ENCODE data around the gene GIN1.
"Not testable (repeated sequence)": the region's sequence is repeated elsewhere in the genome, so short reads cannot be mapped to it uniquely, and the experiment has no call there.

The GIN1 gene, protein sequence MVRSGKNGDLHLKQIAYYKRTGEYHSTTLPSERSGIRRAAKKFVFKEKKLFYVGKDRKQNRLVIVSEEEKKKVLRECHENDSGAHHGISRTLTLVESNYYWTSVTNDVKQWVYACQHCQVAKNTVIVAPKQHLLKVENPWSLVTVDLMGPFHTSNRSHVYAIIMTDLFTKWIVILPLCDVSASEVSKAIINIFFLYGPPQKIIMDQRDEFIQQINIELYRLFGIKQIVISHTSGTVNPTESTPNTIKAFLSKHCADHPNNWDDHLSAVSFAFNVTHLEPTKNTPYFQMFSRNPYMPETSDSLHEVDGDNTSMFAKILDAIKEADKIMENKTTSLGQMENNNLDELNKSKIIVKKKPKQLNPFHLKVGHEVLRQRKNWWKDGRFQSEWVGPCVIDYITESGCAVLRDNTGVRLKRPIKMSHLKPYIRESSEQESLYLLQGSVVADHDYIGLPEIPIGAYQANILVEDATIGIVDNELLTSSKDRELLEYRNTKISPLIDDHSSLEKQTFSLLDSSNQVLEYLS

DNA sequence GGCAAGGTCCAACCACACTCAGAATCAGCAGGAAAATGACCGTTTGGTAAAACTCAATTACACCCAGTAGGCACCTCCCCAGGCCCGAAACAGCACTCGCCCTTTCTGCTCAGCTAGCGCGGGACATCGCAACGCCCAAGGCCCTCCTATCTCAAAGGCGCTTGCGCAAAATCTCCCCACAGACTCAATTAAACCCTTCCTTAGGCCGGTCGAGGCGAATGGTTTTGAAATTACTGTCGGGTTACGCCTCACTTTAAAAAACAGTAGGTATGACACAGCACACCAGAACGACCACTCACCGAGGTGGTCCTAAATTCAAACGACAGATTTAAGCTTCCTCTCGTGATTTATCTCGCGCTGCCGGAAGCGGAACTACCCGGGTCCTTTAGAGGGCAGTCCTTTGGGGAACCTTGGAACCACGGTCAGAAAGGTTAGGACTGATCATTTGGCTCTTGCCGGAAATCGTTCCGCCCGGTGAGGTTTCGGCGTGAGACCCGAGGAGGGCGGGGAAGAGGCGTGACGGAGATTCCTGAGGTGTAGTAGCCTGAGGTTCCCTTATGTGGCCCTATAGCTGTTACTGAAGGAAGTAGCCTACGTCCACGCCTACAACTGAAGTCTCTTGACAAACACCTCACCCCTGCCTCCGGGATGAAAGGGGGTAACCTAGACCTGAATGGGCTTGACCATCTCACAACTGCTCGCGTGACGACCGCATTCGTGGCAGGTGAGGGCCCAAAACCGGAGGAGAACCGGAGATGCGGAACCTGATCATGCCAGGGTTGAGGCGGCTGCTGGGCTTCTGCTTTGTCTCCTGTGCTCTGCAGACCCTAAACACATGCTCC, at the start of gene GIN1, which contains the start of gene PPIP5K2:
TSS of gene GIN1 (minus strand) at position 374 of the 842 bp plus-strand sequence. CDS start 11,431 bp downstream, outside the sequence.
TSS of gene PPIP5K2 (plus strand) at position 537 of the 842 bp plus-strand sequence. CDS start 9,289 bp downstream, outside the sequence.
- peak; percentile 88 to 99 for DNase-seq (ENCODE audit: low spot score in 2 of 2)

DNA sequence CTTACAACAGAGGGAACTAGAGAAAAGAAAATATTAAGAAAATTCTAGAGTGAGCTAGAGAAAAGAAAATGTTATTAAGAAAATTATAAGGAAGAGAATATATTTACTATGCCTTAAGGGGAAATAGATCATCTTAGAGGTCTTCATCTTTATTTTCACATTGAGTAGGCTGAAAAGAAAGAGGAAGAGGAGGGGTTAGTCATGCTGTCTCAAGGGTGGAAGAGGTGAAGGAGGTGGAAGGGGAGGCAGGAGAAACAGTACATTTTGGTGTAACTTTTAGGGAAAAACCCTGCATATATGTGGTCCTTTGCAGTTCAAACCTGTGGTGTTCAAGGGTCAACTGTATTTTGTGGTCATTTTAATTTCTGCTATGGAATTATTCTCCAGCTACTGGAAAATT, 46.8 kb upstream of the GIN1 start:
- no peaks in the 10 kb centered on the region for H3K4me1 Mint-ChIP-seq
- H3K36me3 Mint-ChIP-seq = peaks cover 53% of the 10 kb centered on the region
- DNase-seq (ENCODE audit: low spot score in 2 of 2) (no peak), ATAC-seq (no peak)
- no peak overlapping the region for H3K4me3 Mint-ChIP-seq
- H3K27ac Mint-ChIP-seq = no peak overlapping the region
- H3K9me3 Mint-ChIP-seq = no peaks in the 10 kb centered on the region

More for the DNA sequence above, at the start of gene GIN1, which contains the start of gene PPIP5K2:
- Mint-ChIP-seq H3K36me3 (peaks cover 10% of the 10 kb centered on the region), H3K4me3 (peak within 1 kb of the TSS; percentile 92), H3K9me3 (no peaks in the 10 kb centered on the region), H3K27ac (peak within 1 kb of the TSS; percentile 98), H3K4me1 (peaks cover 29% of the 10 kb centered on the region)
- peak; percentile 96 for ATAC-seq

- ATAC-seq = no peak
- H3K27ac Mint-ChIP-seq = no peak overlapping the region
- no peak for DNase-seq (ENCODE audit: low spot score in 2 of 2)
- H3K4me1 Mint-ChIP-seq = no peaks in the 10 kb centered on the region
- peaks cover 56% of the 10 kb centered on the region for H3K36me3 Mint-ChIP-seq
- no peaks in the 10 kb centered on the region for H3K9me3 Mint-ChIP-seq
- H3K4me3 Mint-ChIP-seq = no peak overlapping the region
Measured at GRCh38 chr5:103151156-103151555, 31.2 kb upstream of the GIN1 start.

DNA sequence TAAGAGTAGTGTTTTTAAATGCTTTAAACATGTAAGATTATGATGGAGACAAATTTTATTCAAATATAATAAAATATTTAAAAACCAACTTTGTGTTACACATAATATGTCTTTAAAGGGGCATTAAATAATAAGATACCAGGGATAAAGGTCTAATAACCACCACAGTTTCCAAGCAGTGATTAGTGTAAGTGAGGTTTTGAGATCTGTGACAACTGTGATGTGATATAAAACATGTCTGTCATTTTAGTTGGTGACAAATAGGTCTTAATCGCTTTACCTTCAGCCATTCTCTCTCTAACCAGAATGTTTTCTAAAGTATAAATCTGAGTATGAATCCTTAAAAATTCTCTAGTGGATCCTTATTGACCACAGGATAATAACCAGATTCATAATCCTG, 28.3 kb upstream of the GIN1 start:
- H3K4me3 Mint-ChIP-seq = no peak overlapping the region
- DNase-seq (ENCODE audit: low spot score in 2 of 2) = no peak
- H3K4me1 Mint-ChIP-seq = no peaks in the 10 kb centered on the region
- ATAC-seq = no peak
- H3K27ac Mint-ChIP-seq = no peak overlapping the region
- peaks cover 27% of the 10 kb centered on the region for H3K36me3 Mint-ChIP-seq
- H3K9me3 Mint-ChIP-seq = no peaks in the 10 kb centered on the region

- Mint-ChIP-seq H3K27ac (no peak overlapping the region), H3K9me3 (no peaks in the 10 kb centered on the region), H3K4me3 (no peak overlapping the region), H3K36me3 (peaks cover 14% of the 10 kb centered on the region), H3K4me1 (no peaks in the 10 kb centered on the region)
- ATAC-seq = no peak
- DNase-seq (ENCODE audit: low spot score in 2 of 2) = no peak
Measured at GRCh38 chr5:103145196-103145595, 25.3 kb upstream of the GIN1 start.

- not testable (repeated sequence) for H3K4me1 Mint-ChIP-seq; DNase-seq (ENCODE audit: low spot score in 2 of 2); ATAC-seq; H3K4me3 Mint-ChIP-seq; H3K9me3 Mint-ChIP-seq; H3K27ac Mint-ChIP-seq
- H3K36me3 Mint-ChIP-seq = peaks cover 35% of the 10 kb centered on the region
Measured at GRCh38 chr5:103142132-103142531, 22.2 kb upstream of the GIN1 start.

DNA sequence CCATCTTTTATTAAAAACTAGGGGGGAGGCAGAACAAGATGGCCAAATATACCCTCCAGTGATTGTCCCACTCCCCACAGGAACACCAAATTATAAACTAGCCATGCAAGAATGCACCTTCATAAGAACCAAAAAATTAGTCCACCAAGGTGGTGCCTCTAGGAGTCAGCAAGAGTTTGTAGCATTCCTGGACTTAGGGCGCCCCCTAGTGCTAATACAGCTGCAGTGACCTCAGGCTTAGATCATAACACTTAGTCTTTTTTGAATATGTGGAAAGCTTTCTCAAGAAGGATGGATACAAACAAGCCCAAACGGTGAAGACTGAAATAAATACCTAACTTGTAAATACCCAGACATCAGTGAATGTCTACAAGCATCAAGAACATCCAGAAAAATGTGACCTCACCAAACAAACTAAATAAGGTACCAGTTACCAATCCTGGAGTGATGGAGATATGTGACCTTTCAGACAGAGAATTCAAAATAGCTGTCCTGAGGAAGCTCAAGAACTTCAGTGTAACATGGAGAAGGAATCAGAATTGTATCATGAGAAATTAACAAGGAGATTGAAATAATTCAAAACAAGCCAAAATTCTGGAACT, 19.4 kb upstream of the GIN1 start:
- ATAC-seq (peak; percentile 90), DNase-seq (ENCODE audit: low spot score in 2 of 2) (peak; percentile 65 to 83)
- Mint-ChIP-seq H3K4me1 (peaks cover 4% of the 10 kb centered on the region), H3K27ac (no peak overlapping the region), H3K4me3 (no peak overlapping the region), H3K9me3 (no peaks in the 10 kb centered on the region), H3K36me3 (peaks cover 54% of the 10 kb centered on the region)

- Mint-ChIP-seq H3K4me3 (no peak overlapping the region), H3K4me1 (peaks cover 5% of the 10 kb centered on the region), H3K9me3 (no peaks in the 10 kb centered on the region), H3K27ac (no peak overlapping the region), H3K36me3 (peaks cover 55% of the 10 kb centered on the region)
- ATAC-seq = no peak
- DNase-seq (ENCODE audit: low spot score in 2 of 2) = no peak
Measured at GRCh38 chr5:103138202-103138690, 18.3 kb upstream of the GIN1 start.

- Mint-ChIP-seq H3K36me3 (peaks cover 50% of the 10 kb centered on the region), H3K9me3 (no peaks in the 10 kb centered on the region), H3K4me1 (peaks cover 10% of the 10 kb centered on the region), H3K4me3 (no peak overlapping the region), H3K27ac (no peak overlapping the region)
- ATAC-seq = no peak
- no peak for DNase-seq (ENCODE audit: low spot score in 2 of 2)
Measured at GRCh38 chr5:103135461-103135860, 15.5 kb upstream of the GIN1 start.

GRCh38 chr5:103133231-103133630, 13.3 kb upstream of the GIN1 start:
- H3K36me3 Mint-ChIP-seq = peaks cover 41% of the 10 kb centered on the region
- H3K4me3 Mint-ChIP-seq = no peak overlapping the region
- H3K4me1 Mint-ChIP-seq = peaks cover 10% of the 10 kb centered on the region
- no peak for DNase-seq (ENCODE audit: low spot score in 2 of 2)
- no peaks in the 10 kb centered on the region for H3K9me3 Mint-ChIP-seq
- no peak overlapping the region for H3K27ac Mint-ChIP-seq
- ATAC-seq = no peak

DNA sequence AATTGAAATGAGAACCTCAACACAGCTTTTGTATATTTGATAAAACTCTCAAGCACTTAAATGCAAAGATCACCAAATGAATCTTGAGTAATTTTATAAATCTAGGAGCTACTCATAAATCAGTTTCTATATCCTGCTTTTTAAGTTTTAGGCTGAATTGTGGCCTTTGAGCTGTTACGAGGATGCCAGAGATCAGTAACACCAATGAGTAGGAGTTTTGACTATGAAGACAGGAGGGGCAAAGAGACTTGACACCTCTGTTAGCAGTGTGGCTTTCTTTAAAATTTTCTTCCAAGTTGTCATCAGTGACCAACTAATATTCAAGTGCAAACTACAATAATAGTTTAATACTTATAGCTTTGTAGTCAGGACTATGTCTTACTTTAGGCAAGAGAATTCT, 12.7 kb upstream of the GIN1 start:
- ATAC-seq = peak; percentile 72
- Mint-ChIP-seq H3K27ac (no peak overlapping the region), H3K4me3 (no peak overlapping the region)

GRCh38 chr5:103128202-103128601, 8.3 kb upstream of the GIN1 start:
- ATAC-seq (no peak), DNase-seq (ENCODE audit: low spot score in 2 of 2) (no peak)
- no peak overlapping the region for H3K4me3 Mint-ChIP-seq
- H3K4me1 Mint-ChIP-seq = peaks cover 16% of the 10 kb centered on the region
- no peak overlapping the region for H3K27ac Mint-ChIP-seq
- no peaks in the 10 kb centered on the region for H3K9me3 Mint-ChIP-seq
- peaks cover 17% of the 10 kb centered on the region for H3K36me3 Mint-ChIP-seq

More for the DNA sequence above, 12.7 kb upstream of the GIN1 start:
- Mint-ChIP-seq H3K36me3 (peaks cover 41% of the 10 kb centered on the region), H3K9me3 (no peaks in the 10 kb centered on the region), H3K4me1 (peaks cover 12% of the 10 kb centered on the region)
- DNase-seq (ENCODE audit: low spot score in 2 of 2) = no peak

GRCh38 chr5:103127292-103127817, 7.4 kb upstream of the GIN1 start:
- ATAC-seq (no peak), DNase-seq (ENCODE audit: low spot score in 2 of 2) (no peak)
- Mint-ChIP-seq H3K36me3 (peaks cover 17% of the 10 kb centered on the region), H3K27ac (no peak overlapping the region), H3K9me3 (no peaks in the 10 kb centered on the region), H3K4me3 (no peak overlapping the region), H3K4me1 (peaks cover 19% of the 10 kb centered on the region)

GRCh38 chr5:103126557-103126956, 6.6 kb upstream of the GIN1 start:
- H3K4me1 Mint-ChIP-seq = peaks cover 27% of the 10 kb centered on the region

GRCh38 chr5:103122242-103122641, 2.3 kb upstream of the GIN1 start:
- Mint-ChIP-seq H3K4me3 (no peak overlapping the region), H3K27ac (no peak overlapping the region), H3K36me3 (peaks cover 10% of the 10 kb centered on the region), H3K4me1 (peaks cover 29% of the 10 kb centered on the region), H3K9me3 (no peaks in the 10 kb centered on the region)
- no peak for DNase-seq (ENCODE audit: low spot score in 2 of 2)
- ATAC-seq = no peak

More at GRCh38 chr5:103126557-103126956, 6.6 kb upstream of the GIN1 start:
- Mint-ChIP-seq H3K27ac (no peak overlapping the region), H3K9me3 (no peaks in the 10 kb centered on the region), H3K36me3 (peaks cover 11% of the 10 kb centered on the region), H3K4me3 (no peak overlapping the region)
- no peak for ATAC-seq
- DNase-seq (ENCODE audit: low spot score in 2 of 2) = no peak

Measured in stimulated activated effector memory CD8-positive, alpha-beta T cell treated with anti-CD3 and anti-CD28 coated beads, Interleukin-12 subunit alpha, Interleukin-12 subunit beta, amount 100 ng/mL, for 72 hours (primary cell).